DMS114 treated with DMSO at 0.1 percent for 48 hours (cell line): ENCODE data around the gene LYPD5.

Experiments used
- DNase-seq: peaks from one replicate; lab custom pipeline; 2025; ENCODE audit not compliant: unreplicated experiment; lab: John Stamatoyannopoulos, UW

LYPD5 gene

DNA sequence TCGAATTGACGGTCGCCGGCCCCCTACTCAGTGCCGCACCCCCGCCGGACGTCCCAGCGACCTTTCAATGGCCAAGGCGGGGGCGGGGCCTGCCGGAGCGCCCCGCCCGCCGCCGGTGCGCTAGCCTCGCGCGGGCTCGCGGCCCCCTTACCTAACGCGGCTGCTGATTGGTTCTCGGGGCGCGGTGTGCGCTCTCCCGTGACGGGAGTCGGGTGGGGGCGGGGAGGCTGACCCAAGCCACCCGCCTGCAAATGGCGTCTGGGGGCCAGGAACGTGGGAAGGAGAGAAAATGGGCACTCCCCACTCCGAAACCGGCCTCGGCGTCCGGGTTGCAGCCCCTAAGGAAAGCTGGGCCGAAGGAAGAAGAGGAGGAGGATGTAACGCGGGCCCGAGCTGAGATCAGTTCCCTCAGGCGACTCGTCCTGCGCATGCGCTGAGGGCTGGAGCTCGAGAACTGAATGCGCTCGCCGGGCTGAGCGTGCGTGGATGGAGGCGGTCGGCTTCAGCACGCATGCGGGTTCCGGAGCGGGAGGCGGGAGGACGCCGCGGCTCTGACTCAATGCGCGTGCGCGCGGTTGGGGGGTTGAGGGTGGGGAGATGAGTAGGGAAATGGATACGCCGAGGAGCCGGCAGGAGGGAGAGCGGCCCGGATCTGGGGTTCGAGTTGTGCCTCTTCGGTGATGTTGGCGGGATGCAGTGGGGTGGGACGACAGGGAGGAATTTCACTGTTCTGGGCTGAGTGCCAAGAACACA is 47.6 kb downstream of the LYPD5 start, which contains the start of gene SMG9:
SMG9 (minus strand) TSS at position 460 of the 753 bp plus-strand sequence. CDS start 4,221 bp downstream, outside the sequence.
- peak; percentile 76 for DNase-seq

DNA sequence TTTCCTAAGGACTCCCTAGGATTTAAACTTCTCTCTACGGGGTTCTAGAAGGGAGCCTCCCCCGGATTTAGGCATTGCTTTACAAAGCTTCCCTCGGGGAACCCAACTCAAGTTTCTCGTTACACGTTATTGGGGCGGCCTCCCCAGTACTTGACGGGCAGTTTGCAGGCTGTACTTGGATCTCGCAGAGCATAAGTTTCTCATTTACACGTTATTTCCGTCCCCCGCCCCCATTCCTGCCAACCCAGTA is 48.1 kb downstream of the LYPD5 start:
- DNase-seq: no peak

DNA sequence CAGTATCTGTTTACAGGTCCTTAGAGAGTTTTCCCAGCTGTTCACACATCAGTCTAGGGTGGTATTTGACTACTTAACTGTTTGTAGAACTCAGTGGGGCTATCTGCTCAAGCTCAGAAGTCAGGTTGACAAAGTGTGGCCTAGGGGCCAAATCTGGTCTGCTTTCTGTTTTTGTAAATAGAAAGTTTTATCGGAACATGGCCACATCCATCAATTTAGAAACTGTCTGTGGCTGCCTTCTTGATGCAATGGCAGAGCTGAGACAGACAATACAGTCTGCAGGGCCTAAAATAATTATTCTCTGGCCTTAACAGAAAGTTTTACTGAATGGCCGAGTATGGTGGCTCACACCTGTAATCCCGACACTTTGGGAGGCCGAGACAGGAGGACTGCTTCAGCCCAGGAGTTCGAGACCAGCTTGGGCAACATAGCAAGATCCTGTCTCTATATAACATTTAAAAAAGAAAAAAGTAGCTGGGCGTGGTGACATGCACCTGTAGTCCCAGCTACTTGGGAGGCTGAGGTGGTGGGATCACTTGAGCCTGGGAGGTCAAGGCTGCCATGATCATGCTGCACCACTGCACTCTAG is 49.9 kb downstream of the LYPD5 start:
- DNase-seq: no peak

DNA sequence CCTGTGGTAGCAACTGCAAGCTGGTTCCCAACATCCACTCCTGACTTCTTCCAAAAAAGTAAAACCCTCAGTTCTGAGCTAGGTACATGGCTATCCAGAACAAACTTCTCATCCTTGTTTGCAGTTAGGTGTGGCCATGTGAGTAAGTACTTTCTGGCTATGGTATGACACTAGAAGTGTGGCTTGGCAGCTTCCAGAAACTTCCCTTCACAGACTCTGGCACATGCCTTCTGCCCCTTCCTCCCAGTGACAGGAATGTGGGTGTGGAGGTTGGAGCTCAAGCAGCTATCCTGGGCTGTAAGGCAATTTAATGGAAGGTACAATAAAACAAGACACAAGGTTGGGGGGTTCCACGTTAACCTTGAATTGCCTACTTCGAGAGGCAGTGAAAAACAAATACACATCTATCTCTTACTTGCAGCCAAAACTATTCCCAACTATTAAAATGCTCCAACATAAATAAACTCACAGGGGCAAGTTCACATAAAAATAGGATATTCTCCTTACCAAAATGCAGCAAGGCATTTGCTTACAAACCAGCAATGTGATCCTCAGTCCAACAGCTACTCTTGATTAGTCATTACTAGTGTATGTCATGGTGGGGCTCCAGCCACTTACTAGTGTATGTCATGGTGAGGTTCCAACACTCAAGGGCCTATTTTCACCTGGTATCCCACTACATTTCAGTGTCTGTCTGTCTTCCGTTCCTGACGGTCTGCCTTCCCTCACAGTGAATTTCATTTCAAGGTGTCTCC is 50.6 kb downstream of the LYPD5 start:
- DNase-seq: no peak

DNA sequence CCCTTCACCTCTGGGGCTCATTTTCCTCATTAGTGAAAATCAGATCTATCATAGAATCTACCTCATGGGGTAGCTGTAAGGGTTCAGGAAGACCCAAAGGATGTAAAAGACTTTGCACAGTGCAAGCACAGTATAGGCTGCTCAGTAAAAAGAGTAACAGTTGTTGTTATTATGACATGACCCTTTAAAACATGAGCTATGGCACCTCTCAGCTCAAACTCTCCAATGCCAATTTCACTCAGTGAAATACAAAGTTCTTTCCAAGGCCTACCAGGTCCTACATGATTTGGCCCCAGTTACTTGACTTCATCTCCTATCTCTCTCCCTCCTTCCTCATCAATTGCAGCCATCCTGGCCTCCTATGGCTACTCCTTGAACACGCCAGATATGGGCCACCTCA is 52.3 kb downstream of the LYPD5 start:
- no peak for DNase-seq

DNA sequence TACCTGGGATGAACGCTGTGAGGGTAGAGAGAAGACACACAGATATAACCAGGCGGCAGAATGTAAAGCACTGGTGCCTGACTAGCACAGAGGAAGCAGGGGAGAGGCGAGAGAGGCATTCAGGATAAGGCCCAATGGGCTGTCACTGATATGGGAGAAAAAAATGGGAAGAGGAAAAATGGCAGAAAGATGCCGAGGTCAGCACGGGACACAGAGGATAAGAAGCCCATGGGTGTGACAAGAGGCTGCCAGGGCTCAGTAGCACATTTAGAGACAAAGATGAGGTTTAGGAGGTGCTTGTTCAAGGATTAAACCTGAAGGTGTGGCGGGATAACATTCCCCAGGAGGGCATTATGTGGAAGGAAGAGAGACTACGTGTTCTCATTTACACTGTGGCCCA is 53.1 kb downstream of the LYPD5 start:
- no peak for DNase-seq

DNA sequence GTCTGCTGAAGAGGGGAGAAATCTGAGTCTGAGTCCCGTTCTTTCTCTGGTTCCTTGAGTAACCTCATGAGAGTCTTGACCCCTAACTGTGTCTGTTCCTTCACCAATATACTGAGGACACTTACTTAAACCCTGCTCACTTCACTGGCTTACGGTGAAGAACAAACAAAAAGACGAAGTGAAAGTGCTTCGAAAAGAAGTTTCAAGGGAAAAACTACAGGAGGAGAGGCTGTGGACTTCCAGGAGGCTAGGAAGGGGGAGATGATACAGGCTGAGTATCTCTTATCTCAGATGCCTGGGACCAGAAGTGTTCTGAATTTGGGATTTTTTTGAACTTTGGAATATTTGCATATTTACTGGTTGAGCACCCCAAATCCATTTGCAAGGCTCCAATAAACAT is 53.6 kb downstream of the LYPD5 start:
- no peak for DNase-seq

DNA sequence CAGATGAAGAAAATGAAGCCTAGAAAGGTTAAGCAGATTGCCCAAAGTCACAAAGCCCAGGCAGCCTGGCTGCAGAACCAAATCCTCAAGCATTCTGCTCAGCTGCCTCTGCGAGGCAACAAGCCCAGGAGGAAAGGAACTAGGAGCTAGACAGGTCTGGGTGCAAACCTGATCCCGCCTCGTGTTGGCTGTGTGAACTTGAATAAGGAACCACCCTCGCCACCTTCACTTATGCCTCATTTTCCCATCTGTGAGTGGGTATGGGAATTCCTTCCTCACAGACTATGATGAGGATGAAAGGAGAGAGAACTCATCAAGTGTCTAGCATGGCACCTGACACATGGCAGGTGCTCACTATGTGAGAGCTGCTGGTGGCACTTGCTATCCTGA is 54.0 kb downstream of the LYPD5 start:
- no peak for DNase-seq

DNA sequence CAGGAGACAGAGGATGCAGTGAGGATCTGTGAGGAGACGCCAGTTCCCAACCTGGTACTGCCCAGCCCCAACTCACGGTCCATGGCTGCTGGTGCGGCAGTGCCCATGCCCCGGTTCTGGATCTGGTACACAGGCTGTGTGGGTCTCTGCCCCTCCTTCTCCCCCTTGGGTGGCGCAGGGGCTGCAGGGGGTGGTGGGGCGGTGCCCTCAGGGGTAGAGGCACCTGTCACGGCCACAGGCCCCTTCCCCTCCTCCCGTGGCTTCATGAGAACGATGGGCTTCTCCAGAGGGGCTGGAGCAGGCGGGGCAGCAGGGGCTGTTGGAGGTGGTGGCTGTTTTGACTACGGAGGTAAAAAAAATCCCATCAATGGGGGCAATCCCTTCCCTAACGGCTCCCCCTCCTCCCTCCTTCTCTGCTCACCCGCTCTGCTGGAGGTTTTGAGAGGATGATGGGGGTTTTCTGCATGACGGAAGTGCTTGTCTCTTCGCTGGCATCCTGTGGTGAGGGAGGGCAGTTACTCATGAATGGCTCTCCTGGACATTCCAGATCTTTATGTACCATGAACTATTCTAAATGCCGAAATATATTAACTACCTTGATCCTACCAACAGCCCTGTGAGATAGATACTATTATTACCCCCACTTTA is 54.6 kb downstream of the LYPD5 start:
- DNase-seq: no peak
